A549 (cell line): ENCODE data around the gene CTNNA3. TPM values are rescaled to one million over a fixed set of nuclear protein-coding genes. Genes with fewer than 3 reads are reported as not detected.

Experiments
- ATAC-seq, 2 experiments: fragments of 200-7000 bp in 1 of 2; fragments of >200 bp in 1 of 2; cut with Nextera tagmentation in 1 of 2; cut with Tn5 transposase in 1 of 2; 3 replicates each; pipeline versions ENCODE4 v1.8.0 to v1.9.1; 2018 to 2020; ENCODE audit warnings: mild to moderate bottlenecking in 1 of 2, moderate library complexity in 1 of 2
- CTCF ChIA-PET: fragments of 300-600 bp; sonication (Branson Sonifier 250); formaldehyde crosslinking; extraction: SDS; loops from one replicate; lab custom pipeline; 2021; ENCODE audit warnings: antibody characterized with exemption, inconsistent platforms; lab: Yijun Ruan, JAX
- POLR2A ChIA-PET: fragments of 350-600 bp; formaldehyde crosslinking; extraction: SDS; loops from one replicate; lab custom pipeline; 2021; ENCODE audit warnings: antibody characterized with exemption, inconsistent platforms; lab: Yijun Ruan, JAX
- DNase-seq, 2 experiments: peaks; one replicate each; pipeline versions ENCODE4 v3.0.0 to v3.0.0-alpha.2; 2011 to 2016; ENCODE audit warnings: low read depth in 1 of 2, low spot score in 1 of 2
- FAIRE-seq: peaks from 2 replicates; lab custom pipeline; 2011; peaks lifted over from hg19 to GRCh38; lab: Jason Lieb, UNC
- H3K27ac ChIP-seq, 2 experiments: fragments of >200 bp; sonication (Bioruptor Twin); formaldehyde crosslinking; 3 replicates each; pipeline ENCODE4 v1.5.1; 2016 to 2017
- H3K4me1 ChIP-seq: fragments of >200 bp; sonication (Bioruptor Twin); formaldehyde crosslinking; 3 replicates; pipeline ENCODE4 v1.6.1; 2016
- H3K4me2 ChIP-seq: fragments of >200 bp; sonication (Bioruptor Twin); formaldehyde crosslinking; 3 replicates; pipeline ENCODE4 v1.6.1; 2016
- H3K4me3 ChIP-seq: fragments of >200 bp; sonication (Bioruptor Twin); formaldehyde crosslinking; 3 replicates; pipeline ENCODE4 v1.5.1; 2016
- H3K9me3 ChIP-seq: fragments of >200 bp; sonication (Bioruptor Twin); formaldehyde crosslinking; 3 replicates; pipeline ENCODE4 v1.6.1; 2016
- BHLHE40 ChIP-seq: IDR thresholded peaks from 2 replicates; pipeline ENCODE4 v1.6.1; 2012; ENCODE audit warnings: low read depth, low read length, inconsistent platforms
- CBX2 ChIP-seq: fragments of 200-600 bp; sonication (generic); IDR thresholded peaks from 2 replicates; pipeline ENCODE4 v1.6.1; 2016; ENCODE audit warnings: low read depth, mild to moderate bottlenecking, borderline replicate concordance
- CHD2 ChIP-seq: fragments of 150-350 bp; IDR thresholded peaks from 2 replicates; pipeline ENCODE4 v1.6.1; 2014; ENCODE audit warnings: low read length; ENCODE audit not compliant: partially characterized antibody
- CHD4 ChIP-seq: fragments of 200-600 bp; sonication (generic); IDR thresholded peaks from 2 replicates; pipeline ENCODE4 v1.6.1; 2016; ENCODE audit warnings: antibody characterized with exemption, mild to moderate bottlenecking, borderline replicate concordance
- EHF ChIP-seq: fragments of 250-450 bp; sonication (Bioruptor Pico); IDR thresholded peaks from 2 replicates; pipeline ENCODE4 v1.5.0; 2020; ENCODE audit warnings: mild to moderate bottlenecking
- EHMT2 ChIP-seq: fragments of 200-600 bp; sonication (generic); IDR thresholded peaks from 2 replicates; pipeline ENCODE4 v1.6.1; 2016; ENCODE audit warnings: antibody characterized with exemption, low read depth, mild to moderate bottlenecking, moderate library complexity
- ESRRA ChIP-seq: fragments of 150-350 bp; IDR thresholded peaks from 2 replicates; pipeline ENCODE4 v1.6.1; 2014; ENCODE audit warnings: mild to moderate bottlenecking, low read length, borderline replicate concordance
- FOSL2 ChIP-seq, 2 experiments: fragments of 450-650 bp in 1 of 2; fragments of >200 bp in 1 of 2; sonication (Bioruptor Twin) in 1 of 2; formaldehyde crosslinking; IDR thresholded peaks; 2 replicates each; pipeline versions ENCODE4 v1.5.0 to v1.6.1; 2016 to 2020; ENCODE audit warnings: mild to moderate bottlenecking in 1 of 2, moderate library complexity in 1 of 2
- FOXS1 ChIP-seq: fragments of 250-450 bp; sonication (Bioruptor Pico); IDR thresholded peaks from 2 replicates; pipeline ENCODE4 v1.5.0; 2020; ENCODE audit warnings: mild to moderate bottlenecking, moderate library complexity
- HEYL ChIP-seq: fragments of 250-450 bp; sonication (Bioruptor Pico); IDR thresholded peaks from 2 replicates; pipeline ENCODE4 v1.8.0; 2021; ENCODE audit warnings: mild to moderate bottlenecking, moderate library complexity
- HOXA7 ChIP-seq: fragments of 250-450 bp; sonication (Bioruptor Pico); IDR thresholded peaks from 2 replicates; pipeline ENCODE4 v1.5.0; 2020; ENCODE audit warnings: mild to moderate bottlenecking, moderate library complexity
- HOXB13 ChIP-seq: fragments of 250-450 bp; sonication (Bioruptor Pico); IDR thresholded peaks from 2 replicates; pipeline ENCODE4 v1.5.0; 2020; ENCODE audit warnings: low read depth, mild to moderate bottlenecking, moderate library complexity
- HOXB5 ChIP-seq: fragments of 250-450 bp; sonication (Bioruptor Pico); IDR thresholded peaks from 2 replicates; pipeline ENCODE4 v1.5.0; 2020; ENCODE audit warnings: mild to moderate bottlenecking, moderate library complexity
- JUNB ChIP-seq: fragments of >200 bp; sonication (Bioruptor Twin); formaldehyde crosslinking; IDR thresholded peaks from 2 replicates; pipeline ENCODE4 v1.6.1; 2016
- KDM1A ChIP-seq: fragments of 200-600 bp; sonication (generic); IDR thresholded peaks from 2 replicates; pipeline ENCODE4 v1.6.1; 2016; ENCODE audit warnings: low read depth, mild to moderate bottlenecking
- MAFK ChIP-seq: fragments of 450-650 bp; IDR thresholded peaks from 2 replicates; pipeline ENCODE4 v1.6.1; 2014; ENCODE audit not compliant: partially characterized antibody
- MAZ ChIP-seq: fragments of 150-350 bp; IDR thresholded peaks from 2 replicates; pipeline ENCODE4 v1.6.1; 2014; ENCODE audit warnings: antibody characterized with exemption, low read depth, low read length, borderline replicate concordance
- MYC ChIP-seq: IDR thresholded peaks from 2 replicates; pipeline ENCODE4 v1.6.1; 2012; ENCODE audit warnings: mild to moderate bottlenecking, inconsistent platforms, low read length, improper control_type of control experiment, borderline replicate concordance
- NFE2L2 ChIP-seq: fragments of 150-350 bp; conservative IDR thresholded peaks from 2 replicates; pipeline ENCODE4 v1.6.1; 2014; ENCODE audit warnings: low read length
- NPAS2 ChIP-seq: fragments of 250-450 bp; sonication (Bioruptor Pico); IDR thresholded peaks from 2 replicates; pipeline ENCODE4 v1.8.0; 2022; ENCODE audit warnings: mild to moderate bottlenecking, moderate library complexity, borderline replicate concordance
- NR3C1 ChIP-seq: fragments of >200 bp; sonication (Bioruptor Twin); formaldehyde crosslinking; IDR thresholded peaks from 3 replicates; pipeline ENCODE4 v1.6.1; 2017
- SMC3 ChIP-seq: fragments of >200 bp; sonication (Bioruptor Twin); formaldehyde crosslinking; IDR thresholded peaks from 3 replicates; pipeline ENCODE4 v1.6.1; 2018; ENCODE audit warnings: inconsistent platforms
- ZC3H11A ChIP-seq: fragments of 450-650 bp; IDR thresholded peaks from 2 replicates; pipeline ENCODE4 v1.6.1; 2014; ENCODE audit warnings: antibody characterized with exemption, mild to moderate bottlenecking
- ZSCAN20 ChIP-seq: fragments of 250-450 bp; sonication (Bioruptor Pico); IDR thresholded peaks from 2 replicates; pipeline ENCODE4 v1.8.0; 2022; ENCODE audit warnings: mild to moderate bottlenecking, moderate library complexity
- WGBS: methylation state at CpG from one replicate; pipeline ENCODE4 v1.1.6; 2017; ENCODE audit errors: missing lambda C conversion rate; 5-methylcytosine and 5-hydroxymethylcytosine counted together
- polyA plus RNA-seq, 4 experiments: library from polyadenylated mRNA; depleted of rRNA in 3 of 4; stranded (reverse); fragments of >200 nt; fragmentation: RNase III in 1 of 4; extraction: RNeasy Plus Mini Kit Qiagen cat#74134 plus additional on column Dnase treatment in 1 of 4; gene quantifications; 2 replicates in 3 of 4; 3 replicates in 1 of 4; pipeline ENCODE4 v1.2.3, GENCODE V29; 2011 to 2017
- TF ChIP-seq, protein P1 (sequence below): fragments of 200-600 bp; sonication (generic); IDR thresholded peaks from 2 replicates; pipeline ENCODE4 v1.6.1; 2016; ENCODE audit warnings: antibody characterized with exemption, mild to moderate bottlenecking, moderate library complexity
- TF ChIP-seq, protein P2 (sequence below): fragments of 150-350 bp; IDR thresholded peaks from 2 replicates; pipeline ENCODE4 v1.6.1; 2014; ENCODE audit warnings: low read depth, mild to moderate bottlenecking, low read length
- TF ChIP-seq, protein P3 (sequence below): IDR thresholded peaks from 2 replicates; pipeline ENCODE4 v1.6.1; 2012; ENCODE audit warnings: low read depth, borderline replicate concordance
- TF ChIP-seq, protein P4 (sequence below): fragments of 250-450 bp; sonication (Bioruptor Pico); IDR thresholded peaks from 2 replicates; pipeline ENCODE4 v1.5.0; 2020; ENCODE audit warnings: low read depth, mild to moderate bottlenecking, moderate library complexity

Gene CTNNA3
- polyA plus RNA-seq, 2 of the 4 experiments (the other 2 are of a cell fraction) = not detected

DNA sequence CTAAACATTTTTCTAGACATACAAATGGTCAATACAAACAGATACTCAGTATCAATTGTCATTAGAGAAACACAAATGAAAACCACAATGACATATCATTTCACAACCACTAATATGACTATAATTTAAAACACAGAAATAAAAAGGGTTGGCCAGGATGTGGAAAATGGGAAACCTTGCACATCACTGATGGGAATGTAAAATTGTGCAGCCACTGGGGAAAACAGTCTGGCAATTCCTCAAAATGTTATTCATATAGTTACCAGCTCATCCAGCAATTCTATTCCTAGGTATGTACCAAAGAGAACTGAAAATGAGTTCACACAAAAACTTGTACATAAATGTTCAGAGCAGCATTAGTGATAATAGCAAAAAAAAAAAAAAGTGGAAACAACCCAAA lies 876.3 kb downstream of the CTNNA3 start:
- CTCF ChIA-PET = no interaction called here
- Histone ChIP-seq H3K4me1 (no peaks in the 10 kb centered on the region), H3K4me3 (no peak overlapping the region), H3K9me3 (no peaks in the 10 kb centered on the region), H3K27ac (no peak overlapping the region), H3K4me2 (no peak overlapping the region)
- POLR2A ChIA-PET = no interaction called here
- ATAC-seq (no peak), FAIRE-seq (no peak), DNase-seq (no peak)
- no peak for TF ChIP-seq ZC3H11A
- TF ChIP-seq MAFK = no peak
- no peak for TF ChIP-seq CHD4
- TF ChIP-seq NR3C1 = no peak
- TF ChIP-seq CBX2 = no peak
- TF ChIP-seq HOXB13 (CRISPR knock-in tag) = no peak
- no peak for TF ChIP-seq SMC3
- no peak for TF ChIP-seq ZSCAN20
- no peak for TF ChIP-seq EHF (CRISPR knock-in tag)
- TF ChIP-seq BHLHE40 = no peak
- TF ChIP-seq KDM1A = no peak
- TF ChIP-seq HEYL (CRISPR knock-in tag) = no peak
- TF ChIP-seq NPAS2 (CRISPR knock-in tag) = no peak

DNA sequence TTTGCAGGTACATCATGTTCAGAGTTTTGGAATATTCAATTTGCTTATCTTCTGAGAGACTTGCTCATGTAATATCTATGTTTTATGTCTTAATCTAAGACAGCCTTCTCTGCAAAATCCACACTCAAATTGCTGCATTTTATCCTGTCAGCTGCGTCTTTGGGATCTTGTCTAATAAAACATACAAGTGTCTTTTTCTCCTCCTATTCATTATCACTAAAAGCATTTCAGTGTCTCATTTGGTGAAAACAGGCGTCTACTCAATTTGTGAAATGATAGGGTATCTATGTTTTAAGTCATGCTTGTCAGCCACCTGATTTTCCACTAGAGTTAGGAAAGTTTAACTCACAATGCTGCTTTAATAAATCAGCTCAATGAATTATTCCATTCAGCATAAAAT lies 882.9 kb downstream of the CTNNA3 start:
- POLR2A ChIA-PET = no interaction called here

DNA sequence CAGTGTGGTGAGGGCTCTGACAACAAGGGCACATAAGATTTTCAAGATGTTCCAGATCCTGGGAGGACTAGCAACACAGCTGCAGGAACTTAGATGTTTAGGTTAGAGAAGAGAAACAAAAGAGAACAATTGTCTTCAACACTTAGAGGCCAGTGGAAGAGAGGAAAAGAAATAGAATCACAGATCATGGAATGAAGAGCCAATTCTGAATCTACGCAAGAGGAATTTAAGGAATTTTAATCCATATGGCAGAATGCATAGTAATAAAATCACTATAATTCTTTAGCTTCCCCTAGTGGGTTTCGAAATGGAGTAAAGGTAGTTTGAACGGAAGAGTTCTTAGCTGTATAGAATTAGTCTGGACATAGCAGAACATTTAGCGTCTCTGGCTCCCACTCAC lies 884.8 kb downstream of the CTNNA3 start:
- H3K4me3 ChIP-seq = no peak overlapping the region
- ATAC-seq (no peak), DNase-seq (no peak), FAIRE-seq (no peak)
- no peak overlapping the region for H3K4me2 ChIP-seq
- ChIA-PET POLR2A (no interaction called here), CTCF (no interaction called here)
- H3K27ac ChIP-seq = no peak overlapping the region
- TF ChIP-seq, protein P1, sequence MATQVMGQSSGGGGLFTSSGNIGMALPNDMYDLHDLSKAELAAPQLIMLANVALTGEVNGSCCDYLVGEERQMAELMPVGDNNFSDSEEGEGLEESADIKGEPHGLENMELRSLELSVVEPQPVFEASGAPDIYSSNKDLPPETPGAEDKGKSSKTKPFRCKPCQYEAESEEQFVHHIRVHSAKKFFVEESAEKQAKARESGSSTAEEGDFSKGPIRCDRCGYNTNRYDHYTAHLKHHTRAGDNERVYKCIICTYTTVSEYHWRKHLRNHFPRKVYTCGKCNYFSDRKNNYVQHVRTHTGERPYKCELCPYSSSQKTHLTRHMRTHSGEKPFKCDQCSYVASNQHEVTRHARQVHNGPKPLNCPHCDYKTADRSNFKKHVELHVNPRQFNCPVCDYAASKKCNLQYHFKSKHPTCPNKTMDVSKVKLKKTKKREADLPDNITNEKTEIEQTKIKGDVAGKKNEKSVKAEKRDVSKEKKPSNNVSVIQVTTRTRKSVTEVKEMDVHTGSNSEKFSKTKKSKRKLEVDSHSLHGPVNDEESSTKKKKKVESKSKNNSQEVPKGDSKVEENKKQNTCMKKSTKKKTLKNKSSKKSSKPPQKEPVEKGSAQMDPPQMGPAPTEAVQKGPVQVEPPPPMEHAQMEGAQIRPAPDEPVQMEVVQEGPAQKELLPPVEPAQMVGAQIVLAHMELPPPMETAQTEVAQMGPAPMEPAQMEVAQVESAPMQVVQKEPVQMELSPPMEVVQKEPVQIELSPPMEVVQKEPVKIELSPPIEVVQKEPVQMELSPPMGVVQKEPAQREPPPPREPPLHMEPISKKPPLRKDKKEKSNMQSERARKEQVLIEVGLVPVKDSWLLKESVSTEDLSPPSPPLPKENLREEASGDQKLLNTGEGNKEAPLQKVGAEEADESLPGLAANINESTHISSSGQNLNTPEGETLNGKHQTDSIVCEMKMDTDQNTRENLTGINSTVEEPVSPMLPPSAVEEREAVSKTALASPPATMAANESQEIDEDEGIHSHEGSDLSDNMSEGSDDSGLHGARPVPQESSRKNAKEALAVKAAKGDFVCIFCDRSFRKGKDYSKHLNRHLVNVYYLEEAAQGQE = no peak
- TF ChIP-seq HOXB5 (CRISPR knock-in tag) (no peak), FOXS1 (CRISPR knock-in tag) (no peak), MYC (no peak), JUNB (no peak), NFE2L2 (no peak)
- no peaks in the 10 kb centered on the region for H3K4me1 ChIP-seq
- H3K9me3 ChIP-seq = no peaks in the 10 kb centered on the region
- WGBS = 33% methylated on average over 4 of the region's 4 CpGs

More for the DNA sequence above, 882.9 kb downstream of the CTNNA3 start:
- FAIRE-seq (no peak), ATAC-seq (no peak), DNase-seq (no peak)
- TF ChIP-seq HEYL (CRISPR knock-in tag) (no peak), MAZ (no peak), EHF (CRISPR knock-in tag) (no peak), CHD2 (no peak), FOSL2 (IDR thresholded peaks at IDR 0.05) (no peak), FOSL2 (CRISPR knock-in tag; IDR thresholded peaks at IDR 0.05) (no peak), HOXA7 (CRISPR knock-in tag) (no peak), EHMT2 (no peak), ESRRA (no peak), HOXB13 (CRISPR knock-in tag) (no peak)
- TF ChIP-seq, protein P2, sequence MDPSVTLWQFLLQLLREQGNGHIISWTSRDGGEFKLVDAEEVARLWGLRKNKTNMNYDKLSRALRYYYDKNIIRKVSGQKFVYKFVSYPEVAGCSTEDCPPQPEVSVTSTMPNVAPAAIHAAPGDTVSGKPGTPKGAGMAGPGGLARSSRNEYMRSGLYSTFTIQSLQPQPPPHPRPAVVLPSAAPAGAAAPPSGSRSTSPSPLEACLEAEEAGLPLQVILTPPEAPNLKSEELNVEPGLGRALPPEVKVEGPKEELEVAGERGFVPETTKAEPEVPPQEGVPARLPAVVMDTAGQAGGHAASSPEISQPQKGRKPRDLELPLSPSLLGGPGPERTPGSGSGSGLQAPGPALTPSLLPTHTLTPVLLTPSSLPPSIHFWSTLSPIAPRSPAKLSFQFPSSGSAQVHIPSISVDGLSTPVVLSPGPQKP = no peak
- TF ChIP-seq, protein P3, sequence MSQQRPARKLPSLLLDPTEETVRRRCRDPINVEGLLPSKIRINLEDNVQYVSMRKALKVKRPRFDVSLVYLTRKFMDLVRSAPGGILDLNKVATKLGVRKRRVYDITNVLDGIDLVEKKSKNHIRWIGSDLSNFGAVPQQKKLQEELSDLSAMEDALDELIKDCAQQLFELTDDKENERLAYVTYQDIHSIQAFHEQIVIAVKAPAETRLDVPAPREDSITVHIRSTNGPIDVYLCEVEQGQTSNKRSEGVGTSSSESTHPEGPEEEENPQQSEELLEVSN = no peak
- TF ChIP-seq, protein P4, sequence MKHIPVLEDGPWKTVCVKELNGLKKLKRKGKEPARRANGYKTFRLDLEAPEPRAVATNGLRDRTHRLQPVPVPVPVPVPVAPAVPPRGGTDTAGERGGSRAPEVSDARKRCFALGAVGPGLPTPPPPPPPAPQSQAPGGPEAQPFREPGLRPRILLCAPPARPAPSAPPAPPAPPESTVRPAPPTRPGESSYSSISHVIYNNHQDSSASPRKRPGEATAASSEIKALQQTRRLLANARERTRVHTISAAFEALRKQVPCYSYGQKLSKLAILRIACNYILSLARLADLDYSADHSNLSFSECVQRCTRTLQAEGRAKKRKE (CRISPR knock-in tag) = no peak
- H3K9me3 ChIP-seq = no peaks in the 10 kb centered on the region
- no peaks in the 10 kb centered on the region for H3K4me1 ChIP-seq
- no peak overlapping the region for H3K4me3 ChIP-seq
- no peak overlapping the region for H3K4me2 ChIP-seq
- WGBS = 4% methylated on average over 2 of the region's 2 CpGs
- H3K27ac ChIP-seq = no peak overlapping the region
- CTCF ChIA-PET = interaction anchor here (1.1 kb wide), 1 partner anchor 15 kb away, joined by 3 read pairs; no protein-coding TSS in a partner anchor
